ENCODE measurements around the gene BIRC2. TPM values are rescaled to one million over a fixed set of nuclear protein-coding genes. Genes with fewer than 3 reads are reported as not detected.

BIRC2 gene
- total and polyA plus RNA-seq, 2 of the 4 experiments (the other 2 are of a cell fraction), result 48.0 to 204 TPM

GRCh38 chr11:102377891-102378290 lies 30.9 kb downstream of the BIRC2 start:
- no CpG with 5 or more reads among the region's 2 CpGs for WGBS, 2 experiments (ENCODE audit: extremely low coverage in 2 of 2, insufficient read length in 1 of 2)
- TF ChIP-seq CEBPB (IDR thresholded peaks at IDR 0.05; ENCODE audit: low read depth, low read length) (no peak), MAFK (IDR thresholded peaks at IDR 0.05; ENCODE audit: low read depth, low read length) (no peak), RCOR1 (IDR thresholded peaks at IDR 0.05; ENCODE audit: insufficient replicate concordance, low read length) (no peak), RFX5 (IDR thresholded peaks at IDR 0.05; ENCODE audit: low read depth, low read length) (no peak)
- POLR2A ChIA-PET (ENCODE audit: unreplicated experiment), result no interaction called here
- H4K5ac ChIP-seq (ENCODE audit: low read depth, low read length), result no peak overlapping the region
- H3K9me3 ChIP-seq (ENCODE audit: control insufficient read depth, insufficient read depth, low read length), result no peaks in the 10 kb centered on the region
- H4K8ac ChIP-seq (ENCODE audit: low read depth in 2 of 2, low read length in 2 of 2), result no peak overlapping the region
- intact Hi-C loops (cut with micrococcal nuclease), result no loop called here
- no peak overlapping the region for H3K56ac ChIP-seq (ENCODE audit: extremely low read depth, insufficient read depth, low read length)
- no peak overlapping the region for H3K27ac ChIP-seq (ENCODE audit: insufficient read depth, low read length)
- H3K9me1 ChIP-seq (ENCODE audit: insufficient read depth, low read length), result peaks cover 8% of the 10 kb centered on the region
- CTCF ChIA-PET, result no interaction called here
- DNase-seq, result no peak
- H3K9ac ChIP-seq (ENCODE audit: low read depth, low read length), result no peak overlapping the region
- peaks cover 33% of the 10 kb centered on the region for H3K36me3 ChIP-seq (ENCODE audit: control insufficient read depth, insufficient read depth, low read length)
- no peak overlapping the region for H2AFZ ChIP-seq (replicated peaks; ENCODE audit: low read length, poor library complexity)
- H3K18ac ChIP-seq (ENCODE audit: low read depth, low read length), result no peak overlapping the region
- no peaks in the 10 kb centered on the region for H3K27me3 ChIP-seq (ENCODE audit: control insufficient read depth, insufficient read depth, low read length)
- H3K4me3 ChIP-seq (ENCODE audit: insufficient read depth, low read depth, low read length), result no peak overlapping the region
- no peak overlapping the region for H2BK20ac ChIP-seq (ENCODE audit: low read depth, low read length)
- no peak overlapping the region for H3K4me2 ChIP-seq (ENCODE audit: low read depth, low read length)
- H4K20me1 ChIP-seq (ENCODE audit: insufficient read depth, low read length), result peaks cover 17% of the 10 kb centered on the region; the same call in 1 of the 2 replicates
- H4K91ac ChIP-seq (ENCODE audit: insufficient read depth, low read depth, low read length), result no peak overlapping the region
- in situ Hi-C loops (cut with MboI; ENCODE audit: low sequenced_read_pairs), result loop anchor here (25.0 kb wide), 1 partner anchor 91 kb away; no protein-coding TSS in a partner anchor
- H2BK5ac ChIP-seq (ENCODE audit: low read depth, low read length, poor library complexity, severe bottlenecking), result no peak overlapping the region
- no peak overlapping the region for H3K23ac ChIP-seq (ENCODE audit: low read depth, low read length)
- no peak overlapping the region for H2AK5ac ChIP-seq (ENCODE audit: low read depth, low read length)
- H2BK15ac ChIP-seq (ENCODE audit: low read depth, low read length), result no peak overlapping the region
- no peak overlapping the region for H2BK120ac ChIP-seq (ENCODE audit: low read depth, low read length)
- no peak overlapping the region for H2AK9ac ChIP-seq (replicated peaks; ENCODE audit: low read depth, low read length, poor library complexity)
- H3K14ac ChIP-seq (replicated peaks; ENCODE audit: low read depth, low read length), result no peak overlapping the region
- peaks cover 26 to 58% of the 10 kb centered on the region in 2 experiments for H3K79me1 ChIP-seq (ENCODE audit: low read depth in 1 of 2, low read length in 2 of 2)
- no TSS peak for BruUV-seq (replicated peaks)
- ATAC-seq (ENCODE audit: low read depth), result no peak
- no peak overlapping the region for H3K4ac ChIP-seq (ENCODE audit: low read depth, low read length)
- dilution Hi-C loops (cut with HindIII; ENCODE audit: low sequenced_read_pairs, unreplicated experiment), result no loop called here
- peaks cover 4% of the 10 kb centered on the region; the same call in 1 of the 2 replicates for H3K4me1 ChIP-seq (ENCODE audit: control insufficient read depth, insufficient read depth, low read length)
